Type B pancreatic cell (in vitro differentiated cells): ENCODE data around the gene ZNF75A. TPM values are rescaled to one million over a fixed set of nuclear protein-coding genes. Genes with fewer than 3 reads are reported as not detected.

ENCODE experiments used
- DNase-seq: peaks from one replicate; pipeline ENCODE4 v3.0.0; 2021; ENCODE audit warnings: mixed read lengths; ENCODE audit not compliant: unreplicated experiment; ENCODE audit errors: extremely low spot score
- H3K27ac Mint-ChIP-seq: 2 replicates; pipeline ENCODE4 v1.8.0; 2021; ENCODE audit warnings: mild to moderate bottlenecking, mixed read lengths
- H3K27me3 Mint-ChIP-seq: 2 replicates; pipeline ENCODE4 v1.8.0; 2021; ENCODE audit warnings: mixed read lengths
- H3K36me3 Mint-ChIP-seq: 2 replicates; pipeline ENCODE4 v1.8.0; 2021; ENCODE audit warnings: mixed read lengths
- H3K4me1 Mint-ChIP-seq: one replicate; pipeline ENCODE4 v1.8.0; 2021; ENCODE audit warnings: mixed read lengths; ENCODE audit not compliant: unreplicated experiment
- H3K4me3 Mint-ChIP-seq: 2 replicates; pipeline ENCODE4 v1.8.0; 2021; ENCODE audit warnings: mild to moderate bottlenecking, mixed read lengths
- H3K9me3 Mint-ChIP-seq: 2 replicates; pipeline ENCODE4 v1.8.0; 2021; ENCODE audit warnings: mixed read lengths
- total RNA-seq: library from RNA; stranded (reverse); gene quantifications from 2 replicates; pipeline ENCODE4 v1.2.1, GENCODE V29; 2021; ENCODE audit warnings: low replicate concordance
- TF ChIP-seq, protein P1 (sequence below): fragments of 200-600 bp; sonication (generic); conservative IDR thresholded peaks from 2 replicates; pipeline ENCODE4 v1.5.0; 2021; ENCODE audit warnings: antibody characterized with exemption, mild to moderate bottlenecking

Gene ZNF75A
- total RNA-seq, 1 donor from 2014 or later: 50.8 TPM

DNA sequence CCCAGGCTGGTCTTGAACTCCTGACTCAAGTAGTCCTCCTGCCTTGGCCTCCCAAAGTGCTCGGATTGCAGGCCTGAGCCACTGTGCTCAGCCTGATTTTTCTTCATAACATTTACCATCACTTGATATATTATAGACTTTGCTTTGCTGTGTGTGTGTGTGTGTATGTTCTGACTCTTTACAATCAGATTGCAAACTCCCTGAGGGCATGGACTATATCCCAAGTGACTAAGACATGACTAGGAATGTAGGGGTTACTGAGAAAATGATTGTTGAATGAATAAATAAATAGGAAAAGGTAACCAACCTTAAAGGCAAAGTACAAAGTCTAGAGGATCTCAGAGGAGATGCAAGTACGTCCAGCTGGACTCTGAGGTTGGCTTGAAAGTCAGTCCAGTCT lies 40.7 kb downstream of the ZNF75A start:
- H3K4me3 Mint-ChIP-seq: no peak overlapping the region
- peaks cover 4% of the 10 kb centered on the region for H3K9me3 Mint-ChIP-seq
- no peaks in the 10 kb centered on the region for H3K4me1 Mint-ChIP-seq
- TF ChIP-seq, protein P1, sequence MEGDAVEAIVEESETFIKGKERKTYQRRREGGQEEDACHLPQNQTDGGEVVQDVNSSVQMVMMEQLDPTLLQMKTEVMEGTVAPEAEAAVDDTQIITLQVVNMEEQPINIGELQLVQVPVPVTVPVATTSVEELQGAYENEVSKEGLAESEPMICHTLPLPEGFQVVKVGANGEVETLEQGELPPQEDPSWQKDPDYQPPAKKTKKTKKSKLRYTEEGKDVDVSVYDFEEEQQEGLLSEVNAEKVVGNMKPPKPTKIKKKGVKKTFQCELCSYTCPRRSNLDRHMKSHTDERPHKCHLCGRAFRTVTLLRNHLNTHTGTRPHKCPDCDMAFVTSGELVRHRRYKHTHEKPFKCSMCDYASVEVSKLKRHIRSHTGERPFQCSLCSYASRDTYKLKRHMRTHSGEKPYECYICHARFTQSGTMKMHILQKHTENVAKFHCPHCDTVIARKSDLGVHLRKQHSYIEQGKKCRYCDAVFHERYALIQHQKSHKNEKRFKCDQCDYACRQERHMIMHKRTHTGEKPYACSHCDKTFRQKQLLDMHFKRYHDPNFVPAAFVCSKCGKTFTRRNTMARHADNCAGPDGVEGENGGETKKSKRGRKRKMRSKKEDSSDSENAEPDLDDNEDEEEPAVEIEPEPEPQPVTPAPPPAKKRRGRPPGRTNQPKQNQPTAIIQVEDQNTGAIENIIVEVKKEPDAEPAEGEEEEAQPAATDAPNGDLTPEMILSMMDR: no peak
- DNase-seq: no peak
- H3K27me3 Mint-ChIP-seq: no peaks in the 10 kb centered on the region
- H3K27ac Mint-ChIP-seq: no peak overlapping the region
- H3K36me3 Mint-ChIP-seq: no peaks in the 10 kb centered on the region

DNA sequence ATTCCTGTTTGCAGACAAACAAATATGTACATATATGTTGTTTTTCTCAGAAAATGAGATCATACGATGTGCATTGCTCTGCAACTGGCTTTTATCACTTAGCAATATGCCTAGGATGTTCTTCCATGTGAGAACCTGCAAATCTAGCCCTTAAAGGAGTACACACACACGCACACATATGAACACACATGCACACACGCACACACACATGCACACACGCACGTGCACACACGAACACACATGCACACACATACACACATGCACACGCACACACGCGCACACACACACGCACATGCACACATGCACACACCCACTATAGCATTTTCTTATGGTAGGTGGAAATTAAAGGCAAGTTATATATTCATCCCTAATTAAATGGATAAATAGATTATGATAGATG lies 42.3 kb downstream of the ZNF75A start:
- peaks cover 4% of the 10 kb centered on the region for H3K9me3 Mint-ChIP-seq
- TF ChIP-seq, protein P1: no peak
- H3K27me3 Mint-ChIP-seq: no peaks in the 10 kb centered on the region
- no peak overlapping the region for H3K27ac Mint-ChIP-seq
- no peak overlapping the region for H3K4me3 Mint-ChIP-seq
- DNase-seq: no peak
- no peaks in the 10 kb centered on the region for H3K36me3 Mint-ChIP-seq
- H3K4me1 Mint-ChIP-seq: no peaks in the 10 kb centered on the region

DNA sequence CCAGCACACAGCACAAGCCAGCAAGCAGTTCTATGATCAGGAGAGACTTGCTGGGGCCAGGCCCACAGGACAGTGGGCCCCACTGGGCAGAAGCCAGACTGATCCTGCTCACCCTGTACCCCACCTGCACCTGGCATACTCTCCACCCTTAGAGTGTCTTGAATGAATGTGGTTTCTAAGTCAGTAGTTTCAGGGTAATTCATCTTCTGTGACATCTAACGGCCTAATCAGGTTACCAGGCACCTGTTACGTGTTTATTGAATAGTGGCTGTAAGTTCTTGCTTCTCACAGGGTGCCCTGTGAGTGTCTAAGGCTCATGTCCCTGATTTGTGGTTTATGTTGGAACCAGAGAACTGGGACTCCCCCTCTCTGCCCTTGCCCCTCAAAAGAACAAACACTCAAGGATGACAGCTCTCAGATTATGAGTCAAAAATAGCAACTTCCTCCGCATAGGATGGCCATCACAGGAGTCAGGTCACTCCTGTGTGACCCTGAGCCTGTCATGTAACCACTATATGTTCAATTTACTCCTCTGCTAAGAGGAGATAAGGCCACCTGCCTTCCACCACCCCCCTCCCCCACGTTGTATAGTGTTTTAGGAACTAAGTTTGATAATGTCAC lies 43.4 kb downstream of the ZNF75A start:
- Mint-ChIP-seq H3K36me3 (no peaks in the 10 kb centered on the region), H3K27me3 (no peaks in the 10 kb centered on the region), H3K27ac (no peak overlapping the region), H3K4me3 (no peak overlapping the region), H3K4me1 (no peaks in the 10 kb centered on the region), H3K9me3 (peaks cover 4% of the 10 kb centered on the region)
- DNase-seq: no peak
- TF ChIP-seq, protein P1: no peak

DNA sequence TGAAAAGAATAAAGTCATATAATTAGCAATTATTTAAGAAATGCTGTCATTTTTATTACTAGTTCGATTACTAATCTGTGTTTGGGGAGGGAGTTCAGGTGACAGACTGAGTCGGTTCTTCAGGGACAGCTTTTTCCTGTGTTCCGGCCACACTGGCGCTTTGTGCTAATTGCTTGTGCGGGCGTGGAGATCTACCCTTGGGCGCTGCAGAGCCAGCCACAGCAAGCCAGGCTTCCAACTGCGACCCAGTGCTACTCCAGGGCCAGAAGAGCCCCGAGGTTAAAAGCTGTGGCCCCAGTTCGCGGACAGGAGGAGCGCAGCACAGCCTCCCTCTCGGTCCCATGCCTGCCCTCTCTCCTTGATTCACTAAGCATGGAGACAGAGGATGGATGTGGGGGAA lies 43.9 kb downstream of the ZNF75A start:
- no peak for DNase-seq
- Mint-ChIP-seq H3K4me1 (no peaks in the 10 kb centered on the region), H3K36me3 (no peaks in the 10 kb centered on the region), H3K4me3 (no peak overlapping the region), H3K27ac (no peak overlapping the region), H3K9me3 (peaks cover 4% of the 10 kb centered on the region), H3K27me3 (no peaks in the 10 kb centered on the region)
- TF ChIP-seq, protein P1: no peak

DNA sequence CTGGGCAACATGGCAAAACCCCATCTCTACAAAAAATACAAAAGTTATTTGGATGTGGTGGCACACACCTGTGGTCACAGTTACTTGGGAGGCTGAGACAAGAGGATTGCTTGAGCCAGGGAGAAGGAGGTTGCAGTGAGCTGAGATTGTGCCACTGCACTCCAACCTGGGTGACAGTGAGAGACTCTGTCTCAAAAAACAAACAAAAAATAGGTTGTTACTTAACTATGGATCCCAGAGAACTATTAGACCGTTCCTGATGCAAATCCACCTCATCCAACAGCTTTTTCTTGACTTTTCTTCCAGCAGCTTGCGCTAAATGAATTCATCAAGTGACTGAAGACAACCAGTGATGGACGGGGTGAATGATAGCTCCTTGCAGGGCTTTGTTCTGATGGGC lies 50.3 kb downstream of the ZNF75A start, which contains the start of gene OR2C1:
OR2C1 (plus strand) TSS at position 301 of the 400 bp plus-strand sequence; CDS start at position 353, 52 bp downstream.
- H3K27me3 Mint-ChIP-seq: peaks cover 4% of the 10 kb centered on the region
- no peak within 1 kb of the TSS for H3K4me3 Mint-ChIP-seq

More for the DNA sequence above, 50.3 kb downstream of the ZNF75A start, which contains the start of gene OR2C1:
- H3K36me3 Mint-ChIP-seq: no peaks in the 10 kb centered on the region
- DNase-seq: no peak
- TF ChIP-seq, protein P1: no peak
- H3K27ac Mint-ChIP-seq: no peak within 1 kb of the TSS
- H3K4me1 Mint-ChIP-seq: no peaks in the 10 kb centered on the region
- peaks cover 8% of the 10 kb centered on the region for H3K9me3 Mint-ChIP-seq
